Tibial nerve (tissue), 4 donors: ENCODE measurements around the gene IGFBP1. TPM values are rescaled to one million over a fixed set of nuclear protein-coding genes. Genes with fewer than 3 reads are reported as not detected.

Experiments
- DNase-seq, 2 donors: peaks; one replicate each; pipeline ENCODE4 v3.0.0-alpha.2; 2019; ENCODE audit warnings: low spot score in 2 of 2
- H3K27ac ChIP-seq, 4 donors: fragments of 200-600 bp; sonication (generic) in 3 of 4; one replicate each; pipeline ENCODE4 v1.5.1; 2017 to 2019; ENCODE audit warnings: mild to moderate bottlenecking in 1 of 4
- H3K27me3 ChIP-seq, 2 donors: fragments of 200-600 bp; sonication (generic) in 1 of 2; one replicate each; pipeline versions ENCODE4 v1.5.1 to v1.6.0; 2017 to 2019
- H3K36me3 ChIP-seq, 3 donors: fragments of 200-600 bp; sonication (generic); one replicate each; pipeline ENCODE4 v1.5.1; 2018 to 2019
- H3K4me1 ChIP-seq, 4 donors: fragments of 200-600 bp; sonication (generic) in 3 of 4; one replicate each; pipeline ENCODE4 v1.5.1; 2017 to 2019
- H3K4me3 ChIP-seq, 4 donors: fragments of 200-600 bp; sonication (generic) in 3 of 4; one replicate each; pipeline ENCODE4 v1.5.1; 2017 to 2019; ENCODE audit warnings: mild to moderate bottlenecking in 1 of 4, moderate library complexity in 1 of 4
- H3K9me3 ChIP-seq, 4 donors: fragments of 200-600 bp; sonication (generic) in 3 of 4; one replicate each; pipeline ENCODE4 v1.5.1; 2017 to 2019
- EP300 ChIP-seq, 2 donors: sonication (generic); formaldehyde crosslinking; IDR thresholded peaks; one replicate each; pipeline ENCODE4 v1.6.1; 2017; ENCODE audit warnings: antibody characterized with exemption in 2 of 2, mild to moderate bottlenecking in 1 of 2
- POLR2A ChIP-seq, 2 donors: fragments of 450-650 bp; IDR thresholded peaks; one replicate each; pipeline ENCODE4 v1.6.1; 2017; ENCODE audit warnings: antibody characterized with exemption in 2 of 2, mild to moderate bottlenecking in 2 of 2, moderate library complexity in 2 of 2
- whole genome bisulfite sequencing, 2 donors: methylation state at CpG; one replicate each; pipeline ENCODE4 v1.1.5; 2018; 5-methylcytosine and 5-hydroxymethylcytosine counted together
- total RNA-seq, 4 donors: library from RNA; depleted of rRNA; stranded (reverse); fragments of >200 nt; gene quantifications; one replicate each; pipeline ENCODE4 v1.1.0, GENCODE V29; 2016
- TF ChIP-seq, protein P1 (sequence below), 5 experiments: fragments of 200-600 bp in 3 of 5; fragments of 450-650 bp in 2 of 5; sonication (generic) in 3 of 5; IDR thresholded peaks; one replicate each; pipeline ENCODE4 v1.5.1; 2016 to 2019; ENCODE audit warnings: antibody characterized with exemption in 5 of 5, mild to moderate bottlenecking in 3 of 5, moderate library complexity in 2 of 5

IGFBP1 gene
- total RNA-seq, 4 donors from 2014 or later = not detected

DNA sequence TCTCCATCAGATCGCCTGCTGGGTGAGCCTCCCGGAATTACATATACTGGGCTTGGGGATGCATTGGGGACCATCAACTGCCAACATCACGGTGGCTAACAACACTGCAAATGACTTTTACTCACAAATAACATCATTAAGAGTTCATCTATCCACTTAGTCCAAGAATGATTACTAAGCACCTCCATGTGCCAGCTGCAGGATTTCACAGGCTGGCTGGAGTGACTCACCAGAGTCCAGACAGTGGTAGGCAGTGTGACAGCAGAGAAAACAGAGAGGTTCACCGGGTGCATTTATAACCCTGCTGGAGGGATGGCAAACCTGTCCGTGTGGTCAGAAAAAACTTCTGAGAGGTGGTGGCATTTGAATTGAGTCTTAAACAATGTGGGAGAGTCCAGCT, 36.0 kb downstream of the IGFBP1 start:
- Histone ChIP-seq H3K4me3 (no peak overlapping the region), H3K9me3 (no peaks in the 10 kb centered on the region), H3K36me3 (no peaks in the 10 kb centered on the region), H3K4me1 (peaks cover 0 to 42% (median 16%) of the 10 kb centered on the region in 4 donors), H3K27me3 (peaks cover 0 to 24% of the 10 kb centered on the region in 2 donors), H3K27ac (no peak overlapping the region)
- WGBS, 2 donors = 48 to 69% methylated on average over 5 of the region's 5 CpGs
- DNase-seq = no peak
- TF ChIP-seq, protein P1, sequence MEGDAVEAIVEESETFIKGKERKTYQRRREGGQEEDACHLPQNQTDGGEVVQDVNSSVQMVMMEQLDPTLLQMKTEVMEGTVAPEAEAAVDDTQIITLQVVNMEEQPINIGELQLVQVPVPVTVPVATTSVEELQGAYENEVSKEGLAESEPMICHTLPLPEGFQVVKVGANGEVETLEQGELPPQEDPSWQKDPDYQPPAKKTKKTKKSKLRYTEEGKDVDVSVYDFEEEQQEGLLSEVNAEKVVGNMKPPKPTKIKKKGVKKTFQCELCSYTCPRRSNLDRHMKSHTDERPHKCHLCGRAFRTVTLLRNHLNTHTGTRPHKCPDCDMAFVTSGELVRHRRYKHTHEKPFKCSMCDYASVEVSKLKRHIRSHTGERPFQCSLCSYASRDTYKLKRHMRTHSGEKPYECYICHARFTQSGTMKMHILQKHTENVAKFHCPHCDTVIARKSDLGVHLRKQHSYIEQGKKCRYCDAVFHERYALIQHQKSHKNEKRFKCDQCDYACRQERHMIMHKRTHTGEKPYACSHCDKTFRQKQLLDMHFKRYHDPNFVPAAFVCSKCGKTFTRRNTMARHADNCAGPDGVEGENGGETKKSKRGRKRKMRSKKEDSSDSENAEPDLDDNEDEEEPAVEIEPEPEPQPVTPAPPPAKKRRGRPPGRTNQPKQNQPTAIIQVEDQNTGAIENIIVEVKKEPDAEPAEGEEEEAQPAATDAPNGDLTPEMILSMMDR (IDR thresholded peaks at IDR 0.05) = no peak

GRCh38 chr7:45927721-45928120, 39.4 kb downstream of the IGFBP1 start:
- 89 to 93% methylated on average over 3 of the region's 3 CpGs for WGBS, 2 donors

GRCh38 chr7:45930967-45931366, 42.7 kb downstream of the IGFBP1 start:
- Histone ChIP-seq H3K27ac (no peak overlapping the region), H3K4me1 (no peaks in the 10 kb centered on the region), H3K36me3 (no peaks in the 10 kb centered on the region), H3K4me3 (no peak overlapping the region), H3K9me3 (peaks cover 0 to 6% (median 1%) of the 10 kb centered on the region in 4 donors), H3K27me3 (no peaks in the 10 kb centered on the region)
- TF ChIP-seq, protein P1 (IDR thresholded peaks at IDR 0.05) = no peak
- TF ChIP-seq POLR2A (IDR thresholded peaks at IDR 0.05) (no peak), EP300 (IDR thresholded peaks at IDR 0.05) (no peak)
- no peak for DNase-seq

More at GRCh38 chr7:45927721-45928120, 39.4 kb downstream of the IGFBP1 start:
- H3K9me3 ChIP-seq = peaks cover 0 to 6% (median 1%) of the 10 kb centered on the region in 4 donors
- H3K27ac ChIP-seq = no peak overlapping the region
- H3K36me3 ChIP-seq = no peaks in the 10 kb centered on the region
- H3K27me3 ChIP-seq = no peaks in the 10 kb centered on the region
- H3K4me3 ChIP-seq = no peak overlapping the region
- DNase-seq = no peak
- TF ChIP-seq, protein P1 (IDR thresholded peaks at IDR 0.05) = no peak
- no peak for TF ChIP-seq EP300 (IDR thresholded peaks at IDR 0.05)
- no peak for TF ChIP-seq POLR2A (IDR thresholded peaks at IDR 0.05)
- peaks cover 0 to 9% (median under 1%) of the 10 kb centered on the region in 4 donors for H3K4me1 ChIP-seq

GRCh38 chr7:45937301-45937700, 49.0 kb downstream of the IGFBP1 start:
- no peak for TF ChIP-seq EP300 (IDR thresholded peaks at IDR 0.05)
- no peak for TF ChIP-seq POLR2A (IDR thresholded peaks at IDR 0.05)
- TF ChIP-seq, protein P1 (IDR thresholded peaks at IDR 0.05) = no peak
- no peaks in the 10 kb centered on the region for H3K27me3 ChIP-seq
- WGBS, 2 donors = 56 to 70% methylated on average over 6 of the region's 6 CpGs
- no peak overlapping the region for H3K4me3 ChIP-seq
- no peak overlapping the region for H3K27ac ChIP-seq
- no peaks in the 10 kb centered on the region for H3K4me1 ChIP-seq
- no peak for DNase-seq
- no peaks in the 10 kb centered on the region for H3K9me3 ChIP-seq
- H3K36me3 ChIP-seq = no peaks in the 10 kb centered on the region

- H3K27ac ChIP-seq = no peak overlapping the region
- 95 to 100% methylated on average over 2 of the region's 2 CpGs for WGBS, 2 donors
- no peaks in the 10 kb centered on the region for H3K4me1 ChIP-seq
- DNase-seq = no peak
- no peaks in the 10 kb centered on the region for H3K9me3 ChIP-seq
- no peak overlapping the region for H3K4me3 ChIP-seq
- no peaks in the 10 kb centered on the region for H3K36me3 ChIP-seq
- no peak for TF ChIP-seq POLR2A (IDR thresholded peaks at IDR 0.05)
- TF ChIP-seq, protein P1 (IDR thresholded peaks at IDR 0.05) = no peak
- no peak for TF ChIP-seq EP300 (IDR thresholded peaks at IDR 0.05)
- no peaks in the 10 kb centered on the region for H3K27me3 ChIP-seq
Measured at GRCh38 chr7:45937862-45938261, 49.6 kb downstream of the IGFBP1 start.
